GM23248 (cell line): ENCODE results near the gene ACP2.

Experiments
- EZH2 ChIP-seq: fragments of 200-600 bp; sonication (generic); IDR thresholded peaks from 2 replicates; pipeline ENCODE4 v1.6.1; 2018; ENCODE audit warnings: antibody characterized with exemption, mild to moderate bottlenecking; ENCODE audit not compliant: insufficient read depth, poor library complexity, severe bottlenecking
- EZH2phosphoT487 ChIP-seq: fragments of 200-600 bp; sonication (generic); IDR thresholded peaks from 2 replicates; pipeline ENCODE4 v1.6.1; 2018; ENCODE audit warnings: antibody characterized with exemption, moderate library complexity, mild to moderate bottlenecking, low read depth; ENCODE audit not compliant: insufficient read depth

- TF ChIP-seq EZH2 (no peak), EZH2phosphoT487 (no peak)
Measured at GRCh38 chr11:47276923-47277322, 28.3 kb upstream of the ACP2 start.
